Loucy (cell line): Measurements from ENCODE around the gene NXT1.
A peak's percentile ranks its signal among the peaks of the same experiment; 100 is the strongest.

ENCODE experiments used
- H2AFZ ChIP-seq: fragments of 200-600 bp; sonication (generic); 2 replicates; pipeline ENCODE4 v1.6.0; 2016; ENCODE audit warnings: antibody characterized with exemption, mild to moderate bottlenecking, low read length, moderate library complexity
- H3F3A ChIP-seq: fragments of 200-600 bp; 2 replicates; pipeline ENCODE4 v1.6.0; 2016; ENCODE audit warnings: antibody characterized with exemption, low read depth, mild to moderate bottlenecking
- H3K27me3 ChIP-seq: fragments of 200-600 bp; sonication (generic); 2 replicates; pipeline ENCODE4 v1.6.1; 2014; ENCODE audit warnings: low read length, mild to moderate bottlenecking; ENCODE audit not compliant: insufficient read depth, poor library complexity, severe bottlenecking
- H3K36me3 ChIP-seq: fragments of 200-600 bp; sonication (generic); 2 replicates; pipeline ENCODE4 v1.6.1; 2016; ENCODE audit warnings: low read length; ENCODE audit not compliant: insufficient read depth
- H3K4me1 ChIP-seq: fragments of 200-600 bp; sonication (generic); 2 replicates; pipeline ENCODE4 v1.5.1; 2014; ENCODE audit warnings: low read length, mild to moderate bottlenecking; ENCODE audit not compliant: insufficient read depth, poor library complexity, severe bottlenecking
- H3K4me2 ChIP-seq: fragments of 200-600 bp; sonication (generic); 2 replicates; pipeline ENCODE4 v1.6.0; 2014; ENCODE audit warnings: antibody characterized with exemption, low read length, low read depth, mild to moderate bottlenecking; ENCODE audit not compliant: poor library complexity, severe bottlenecking
- H3K4me3 ChIP-seq: fragments of 200-600 bp; sonication (generic); 2 replicates; pipeline ENCODE4 v1.5.1; 2014; ENCODE audit warnings: low read length, mild to moderate bottlenecking, mixed read lengths; ENCODE audit not compliant: poor library complexity, severe bottlenecking
- H3K79me2 ChIP-seq: fragments of 200-600 bp; sonication (generic); 2 replicates; pipeline ENCODE4 v1.6.1; 2014; ENCODE audit warnings: low read length; ENCODE audit not compliant: insufficient read depth
- H3K9ac ChIP-seq: fragments of 200-600 bp; sonication (generic); 2 replicates; pipeline ENCODE4 v1.6.0; 2014; ENCODE audit warnings: mild to moderate bottlenecking, low read depth, low read length, moderate library complexity; ENCODE audit not compliant: poor library complexity, severe bottlenecking
- H3K9me2 ChIP-seq: fragments of 200-600 bp; sonication (generic); replicated peaks from 2 replicates; pipeline ENCODE4 v1.6.1; 2016; ENCODE audit warnings: low read depth, low read length, mixed read lengths
- H3K9me3 ChIP-seq: fragments of 200-600 bp; sonication (generic); 2 replicates; pipeline ENCODE4 v1.6.1; 2014; ENCODE audit warnings: mild to moderate bottlenecking, antibody characterized with exemption, low read length, low read depth; ENCODE audit not compliant: insufficient read depth
- H4K20me1 ChIP-seq: fragments of 200-600 bp; sonication (generic); 2 replicates; pipeline ENCODE4 v1.6.0; 2014; ENCODE audit warnings: antibody characterized with exemption, low read length, mild to moderate bottlenecking; ENCODE audit not compliant: insufficient read depth, poor library complexity, severe bottlenecking
- CTCF ChIP-seq: fragments of 200-600 bp; sonication (generic); conservative IDR thresholded peaks from 2 replicates; pipeline ENCODE4 v1.5.1; 2014; ENCODE audit warnings: mild to moderate bottlenecking, antibody characterized with exemption, low read length
- EZH2phosphoT487 ChIP-seq: fragments of 200-600 bp; IDR thresholded peaks from 2 replicates; pipeline ENCODE4 v1.6.1; 2018; ENCODE audit warnings: antibody characterized with exemption, mild to moderate bottlenecking, moderate library complexity, borderline replicate concordance

NXT1 gene

GRCh38 chr20:23367770-23368169, 17.2 kb downstream of the NXT1 start:
- Histone ChIP-seq H4K20me1 (peaks cover 44% of the 10 kb centered on the region), H3K36me3 (peaks cover 44% of the 10 kb centered on the region), H3K79me2 (peaks cover 61% of the 10 kb centered on the region), H3K9me3 (no peaks in the 10 kb centered on the region), H3K9me2 (no peaks in the 10 kb centered on the region), H2AFZ (no peak overlapping the region), H3K9ac (peak overlapping the region; percentile 41), H3F3A (no peaks in the 10 kb centered on the region), H3K4me1 (peaks cover 48% of the 10 kb centered on the region), H3K27me3 (no peaks in the 10 kb centered on the region), H3K4me3 (peak overlapping the region; percentile 61), H3K4me2 (peak overlapping the region; percentile 76)
- TF ChIP-seq EZH2phosphoT487 (no peak), CTCF (no peak)

- H3K4me1 ChIP-seq: peaks cover 41% of the 10 kb centered on the region
- H3K4me3 ChIP-seq: peak overlapping the region; percentile 61
- H3F3A ChIP-seq: no peaks in the 10 kb centered on the region
- no peak overlapping the region for H3K9ac ChIP-seq
- H3K27me3 ChIP-seq: no peaks in the 10 kb centered on the region
- TF ChIP-seq CTCF (no peak), EZH2phosphoT487 (no peak)
- peaks cover 52% of the 10 kb centered on the region for H3K36me3 ChIP-seq
- H4K20me1 ChIP-seq: peaks cover 37% of the 10 kb centered on the region
- peak overlapping the region; percentile 76 for H3K4me2 ChIP-seq
- no peaks in the 10 kb centered on the region for H3K9me2 ChIP-seq
- H3K79me2 ChIP-seq: peaks cover 54% of the 10 kb centered on the region
- H2AFZ ChIP-seq: no peak overlapping the region
- H3K9me3 ChIP-seq: no peaks in the 10 kb centered on the region
Observed at GRCh38 chr20:23368316-23369071, 17.9 kb downstream of the NXT1 start.

- H3F3A ChIP-seq: no peaks in the 10 kb centered on the region
Observed at GRCh38 chr20:23369072-23369823, 18.7 kb downstream of the NXT1 start.

More at GRCh38 chr20:23369072-23369823, 18.7 kb downstream of the NXT1 start:
- Histone ChIP-seq H2AFZ (no peak overlapping the region), H3K4me2 (peak overlapping the region; percentile 76), H3K36me3 (peaks cover 59% of the 10 kb centered on the region), H3K79me2 (peaks cover 46% of the 10 kb centered on the region), H3K4me1 (peaks cover 36% of the 10 kb centered on the region), H3K4me3 (no peak overlapping the region), H3K9me3 (no peaks in the 10 kb centered on the region), H3K9ac (no peak overlapping the region), H3K27me3 (no peaks in the 10 kb centered on the region), H3K9me2 (no peaks in the 10 kb centered on the region), H4K20me1 (peaks cover 32% of the 10 kb centered on the region)
- no peak for TF ChIP-seq CTCF
- no peak for TF ChIP-seq EZH2phosphoT487
